Measurements from ENCODE around the gene OR5H14.
"Not testable (repeated sequence)": the region's sequence is repeated elsewhere in the genome, so short reads cannot be mapped to it uniquely, and the experiment has no call there.

The OR5H14 gene

GRCh38 chr3:98137826-98138557 is 9.3 kb upstream of the OR5H14 start:
- TF ChIP-seq SPI1 (IDR thresholded peaks at IDR 0.05; ENCODE audit: low read depth, low read length) = peak; percentile 75
- not testable (repeated sequence) for DNase-seq (ENCODE audit: insufficient read length, low spot score); FAIRE-seq

GRCh38 chr3:98140531-98140930 is 6.7 kb upstream of the OR5H14 start:
- DNase-seq (ENCODE audit: insufficient read length, low spot score) (no peak), FAIRE-seq (no peak)
- TF ChIP-seq TAF1 (IDR thresholded peaks at IDR 0.05; ENCODE audit: low read depth, low read length) = no peak
- no peak for TF ChIP-seq POLR2A (IDR thresholded peaks at IDR 0.05; ENCODE audit: low read depth, low read length)
- TF ChIP-seq POLR2AphosphoS5 (IDR thresholded peaks at IDR 0.05; ENCODE audit: low read depth, low read length) = no peak
- no peak for TF ChIP-seq POU2F2 (IDR thresholded peaks at IDR 0.05; ENCODE audit: low read depth, low read length)
- TF ChIP-seq SPI1 (IDR thresholded peaks at IDR 0.05; ENCODE audit: low read depth, low read length) = no peak
- TF ChIP-seq PAX5 (IDR thresholded peaks at IDR 0.05; ENCODE audit: insufficient read depth, low read length, severe bottlenecking) = no peak

GRCh38 chr3:98148751-98149150 is 1.5 kb downstream of the OR5H14 start:
- DNase-seq (ENCODE audit: insufficient read length, low spot score) = no peak
- FAIRE-seq = no peak
- no peak for TF ChIP-seq TAF1 (IDR thresholded peaks at IDR 0.05; ENCODE audit: low read depth, low read length)

- DNase-seq (ENCODE audit: insufficient read length, low spot score); FAIRE-seq: not testable (repeated sequence)
These were observed 2.2 kb downstream of the OR5H14 start for GRCh38 chr3:98149456-98149855.

GRCh38 chr3:98151241-98151640 is 4.0 kb downstream of the OR5H14 start:
- DNase-seq (ENCODE audit: insufficient read length, low spot score) = no peak
- FAIRE-seq = no peak
- no peak for TF ChIP-seq POLR2AphosphoS5 (IDR thresholded peaks at IDR 0.05; ENCODE audit: low read depth, low read length)
- TF ChIP-seq POU2F2 (IDR thresholded peaks at IDR 0.05; ENCODE audit: low read depth, low read length) = no peak
- TF ChIP-seq TAF1 (IDR thresholded peaks at IDR 0.05; ENCODE audit: low read depth, low read length) = no peak
- TF ChIP-seq PAX5 (IDR thresholded peaks at IDR 0.05; ENCODE audit: insufficient read depth, low read length, severe bottlenecking) = no peak
- TF ChIP-seq POLR2A (IDR thresholded peaks at IDR 0.05; ENCODE audit: low read depth, low read length) = no peak
- TF ChIP-seq SPI1 (IDR thresholded peaks at IDR 0.05; ENCODE audit: low read depth, low read length) = no peak

GRCh38 chr3:98166396-98166795 is 19.1 kb downstream of the OR5H14 start, which contains the start of gene OR5H15:
OR5H15 (plus strand) TSS chr3:98166696; CDS start chr3:98168700, 2,004 bp downstream.
- no peak for DNase-seq (ENCODE audit: insufficient read length, low spot score)
- no peak for FAIRE-seq
- no peak for TF ChIP-seq PAX5 (IDR thresholded peaks at IDR 0.05; ENCODE audit: insufficient read depth, low read length, severe bottlenecking)
- TF ChIP-seq SPI1 (IDR thresholded peaks at IDR 0.05; ENCODE audit: low read depth, low read length) = no peak
- TF ChIP-seq TAF1 (IDR thresholded peaks at IDR 0.05; ENCODE audit: low read depth, low read length) = no peak
- no peak for TF ChIP-seq POLR2A (IDR thresholded peaks at IDR 0.05; ENCODE audit: low read depth, low read length)
- TF ChIP-seq POLR2AphosphoS5 (IDR thresholded peaks at IDR 0.05; ENCODE audit: low read depth, low read length) = no peak
- TF ChIP-seq POU2F2 (IDR thresholded peaks at IDR 0.05; ENCODE audit: low read depth, low read length) = no peak

GRCh38 chr3:98171071-98171470 is 23.8 kb downstream of the OR5H14 start:
- TF ChIP-seq TAF1 (IDR thresholded peaks at IDR 0.05; ENCODE audit: low read depth, low read length) (no peak), POU2F2 (IDR thresholded peaks at IDR 0.05; ENCODE audit: low read depth, low read length) (no peak), POLR2A (IDR thresholded peaks at IDR 0.05; ENCODE audit: low read depth, low read length) (no peak), POLR2AphosphoS5 (IDR thresholded peaks at IDR 0.05; ENCODE audit: low read depth, low read length) (no peak), PAX5 (IDR thresholded peaks at IDR 0.05; ENCODE audit: insufficient read depth, low read length, severe bottlenecking) (no peak), SPI1 (IDR thresholded peaks at IDR 0.05; ENCODE audit: low read depth, low read length) (no peak)
- DNase-seq (ENCODE audit: insufficient read length, low spot score) (no peak), FAIRE-seq (no peak)

- FAIRE-seq (no peak), DNase-seq (ENCODE audit: insufficient read length, low spot score) (no peak)
- TF ChIP-seq TAF1 (IDR thresholded peaks at IDR 0.05; ENCODE audit: low read depth, low read length) (no peak), SPI1 (IDR thresholded peaks at IDR 0.05; ENCODE audit: low read depth, low read length) (no peak), POLR2AphosphoS5 (IDR thresholded peaks at IDR 0.05; ENCODE audit: low read depth, low read length) (no peak), POU2F2 (IDR thresholded peaks at IDR 0.05; ENCODE audit: low read depth, low read length) (no peak), PAX5 (IDR thresholded peaks at IDR 0.05; ENCODE audit: insufficient read depth, low read length, severe bottlenecking) (no peak), POLR2A (IDR thresholded peaks at IDR 0.05; ENCODE audit: low read depth, low read length) (no peak)
These were observed 25.3 kb downstream of the OR5H14 start for GRCh38 chr3:98172621-98173020.

- DNase-seq (ENCODE audit: insufficient read length, low spot score) = no peak
- no peak for FAIRE-seq
- TF ChIP-seq POU2F2 (IDR thresholded peaks at IDR 0.05; ENCODE audit: low read depth, low read length) = no peak
- no peak for TF ChIP-seq POLR2A (IDR thresholded peaks at IDR 0.05; ENCODE audit: low read depth, low read length)
- TF ChIP-seq PAX5 (IDR thresholded peaks at IDR 0.05; ENCODE audit: insufficient read depth, low read length, severe bottlenecking) = no peak
- no peak for TF ChIP-seq POLR2AphosphoS5 (IDR thresholded peaks at IDR 0.05; ENCODE audit: low read depth, low read length)
- peak; percentile 75 for TF ChIP-seq SPI1 (IDR thresholded peaks at IDR 0.05; ENCODE audit: low read depth, low read length)
These were observed 33.1 kb downstream of the OR5H14 start for GRCh38 chr3:98180319-98180890.

- TF ChIP-seq PAX5 (IDR thresholded peaks at IDR 0.05; ENCODE audit: insufficient read depth, low read length, severe bottlenecking) = no peak
- no peak for TF ChIP-seq POLR2A (IDR thresholded peaks at IDR 0.05; ENCODE audit: low read depth, low read length)
- DNase-seq (ENCODE audit: insufficient read length, low spot score) (no peak), FAIRE-seq (no peak)
These were observed 34.9 kb downstream of the OR5H14 start for GRCh38 chr3:98182196-98182595.
